Hepatocyte (in vitro differentiated cells): ENCODE measurements around the gene BMAL2. TPM values are rescaled to one million over a fixed set of nuclear protein-coding genes. Genes with fewer than 3 reads are reported as not detected.

ENCODE experiments used
- DNase-seq: peaks from one replicate; pipeline ENCODE4 v3.0.0-alpha.2; 2016; ENCODE audit warnings: low spot score
- H2AFZ ChIP-seq: fragments of 200-600 bp; sonication (generic); 2 replicates; pipeline ENCODE4 v1.6.0; 2016; ENCODE audit warnings: antibody characterized with exemption, mild to moderate bottlenecking
- H3K27ac ChIP-seq: fragments of 200-600 bp; sonication (generic); 2 replicates; pipeline ENCODE4 v1.5.1; 2016; ENCODE audit warnings: mild to moderate bottlenecking
- H3K27me3 ChIP-seq: fragments of 200-600 bp; sonication (generic); 2 replicates; pipeline ENCODE4 v1.6.1; 2016
- H3K36me3 ChIP-seq: fragments of 200-600 bp; sonication (generic); replicated peaks from 2 replicates; pipeline ENCODE4 v1.5.1; 2016; ENCODE audit warnings: low read depth; ENCODE audit not compliant: insufficient read depth
- H3K4me1 ChIP-seq: fragments of 200-600 bp; sonication (generic); 2 replicates; pipeline ENCODE4 v1.5.1; 2016; ENCODE audit warnings: mild to moderate bottlenecking, moderate library complexity; ENCODE audit not compliant: insufficient read depth
- H3K4me2 ChIP-seq: fragments of 200-600 bp; sonication (generic); 2 replicates; pipeline ENCODE4 v1.6.0; 2016
- H3K4me3 ChIP-seq: fragments of 200-600 bp; sonication (generic); 2 replicates; pipeline ENCODE4 v1.5.1; 2016; ENCODE audit warnings: mild to moderate bottlenecking
- H3K79me2 ChIP-seq: fragments of 200-600 bp; sonication (generic); 2 replicates; pipeline ENCODE4 v1.6.0; 2017; ENCODE audit warnings: mild to moderate bottlenecking
- H3K9me2 ChIP-seq: fragments of 200-600 bp; sonication (generic); replicated peaks from 2 replicates; pipeline ENCODE4 v1.6.0; 2017; ENCODE audit warnings: mild to moderate bottlenecking; ENCODE audit not compliant: insufficient read depth
- H3K9me3 ChIP-seq: fragments of 200-600 bp; sonication (generic); 2 replicates; pipeline ENCODE4 v1.5.1; 2016; ENCODE audit warnings: low read depth, mild to moderate bottlenecking
- H4K20me1 ChIP-seq: fragments of 200-600 bp; sonication (generic); 2 replicates; pipeline ENCODE4 v1.6.0; 2016; ENCODE audit warnings: mild to moderate bottlenecking; ENCODE audit not compliant: insufficient read depth, poor library complexity, severe bottlenecking
- CTCF ChIP-seq: fragments of 200-600 bp; sonication (generic); IDR thresholded peaks from 2 replicates; pipeline ENCODE4 v1.5.1; 2016; ENCODE audit warnings: antibody characterized with exemption, mild to moderate bottlenecking; ENCODE audit not compliant: poor library complexity
- EZH2 ChIP-seq: fragments of 200-600 bp; sonication (generic); IDR thresholded peaks from 2 replicates; pipeline ENCODE4 v1.6.1; 2016; ENCODE audit warnings: antibody characterized with exemption, mild to moderate bottlenecking, borderline replicate concordance
- EZH2phosphoT487 ChIP-seq: fragments of 200-600 bp; sonication (generic); IDR thresholded peaks from one replicate; pipeline ENCODE4 v1.6.1; 2018; ENCODE audit warnings: antibody characterized with exemption, mild to moderate bottlenecking, low read depth, moderate library complexity; ENCODE audit not compliant: unreplicated experiment, severe bottlenecking
- WGBS: methylation state at CpG from one replicate; pipeline ENCODE4 v1.1.6; 2016; ENCODE audit warnings: low lambda C conversion rate; ENCODE audit errors: missing lambda C conversion rate; 5-methylcytosine and 5-hydroxymethylcytosine counted together
- polyA plus RNA-seq: library from polyadenylated mRNA; unstranded; fragments of >200 nt; fragmentation: Nextera tagmentation; extraction: Ambion mirVana; gene quantifications from 2 replicates; pipeline ENCODE4 v1.2.1, GENCODE V29; 2016
- total RNA-seq: library from RNA; depleted of rRNA; stranded (reverse); fragments of >200 nt; gene quantifications from 2 replicates; pipeline ENCODE4 v1.2.3, GENCODE V29; 2014

Gene BMAL2
- total and polyA plus RNA-seq, 2 experiments from 2014 or later, result 1.1 to 5.2 TPM

GRCh38 chr12:27291862-27292261, 40.8 kb upstream of the BMAL2 start:
- no peaks in the 10 kb centered on the region for H3K27me3 ChIP-seq
- DNase-seq, result no peak
- H2AFZ ChIP-seq, result no peak overlapping the region
- H3K9me3 ChIP-seq, result no peaks in the 10 kb centered on the region
- no peak overlapping the region for H3K4me2 ChIP-seq
- peaks cover 12% of the 10 kb centered on the region for H3K4me1 ChIP-seq
- TF ChIP-seq EZH2, result no peak
- TF ChIP-seq EZH2phosphoT487, result no peak
- no peak for TF ChIP-seq CTCF
- peaks cover 43% of the 10 kb centered on the region for H3K79me2 ChIP-seq
- no peaks in the 10 kb centered on the region for H3K36me3 ChIP-seq
- H3K27ac ChIP-seq, result no peak overlapping the region
- no peaks in the 10 kb centered on the region for H3K9me2 ChIP-seq
- 17% methylated on average over 1 of the region's 1 CpG for WGBS
- H3K4me3 ChIP-seq, result no peak overlapping the region
- peaks cover 5% of the 10 kb centered on the region for H4K20me1 ChIP-seq

DNA sequence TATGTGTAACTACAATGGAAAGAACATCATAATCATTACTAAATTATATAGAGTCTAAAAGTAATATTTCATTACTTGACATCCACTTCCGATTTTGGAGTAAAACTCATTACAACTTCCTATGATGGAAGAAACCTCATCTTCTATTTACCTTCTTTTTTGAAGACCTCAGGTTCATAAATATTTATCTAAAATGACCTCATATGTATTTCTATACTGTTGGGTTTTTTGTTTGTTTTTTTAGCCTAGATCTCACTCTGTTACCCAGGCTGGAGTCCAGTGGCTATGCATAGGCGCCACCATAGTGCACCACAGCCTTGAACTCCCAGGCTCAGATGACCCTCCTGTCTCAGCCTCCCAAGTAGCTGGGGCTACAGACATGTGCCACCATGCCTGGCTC, 39.9 kb upstream of the BMAL2 start:
- Histone ChIP-seq H3K9me2 (no peaks in the 10 kb centered on the region), H3K79me2 (peaks cover 46% of the 10 kb centered on the region), H2AFZ (no peak overlapping the region), H3K4me1 (peaks cover 12% of the 10 kb centered on the region), H3K27me3 (no peaks in the 10 kb centered on the region), H3K27ac (no peak overlapping the region), H3K4me3 (no peak overlapping the region), H4K20me1 (peaks cover 5% of the 10 kb centered on the region), H3K9me3 (no peaks in the 10 kb centered on the region), H3K36me3 (no peaks in the 10 kb centered on the region), H3K4me2 (no peak overlapping the region)
- no peak for TF ChIP-seq CTCF
- no peak for TF ChIP-seq EZH2phosphoT487
- no peak for TF ChIP-seq EZH2
- no peak for DNase-seq
- WGBS, result 96% methylated on average over 2 of the region's 2 CpGs

- H3K36me3 ChIP-seq, result no peaks in the 10 kb centered on the region
- TF ChIP-seq EZH2 (no peak), CTCF (no peak), EZH2phosphoT487 (no peak)
- H4K20me1 ChIP-seq, result peaks cover 5% of the 10 kb centered on the region
- DNase-seq, result no peak
- no peaks in the 10 kb centered on the region for H3K27me3 ChIP-seq
- no peak overlapping the region for H2AFZ ChIP-seq
- no peak overlapping the region for H3K27ac ChIP-seq
- no peaks in the 10 kb centered on the region for H3K9me2 ChIP-seq
- H3K4me1 ChIP-seq, result peaks cover 12% of the 10 kb centered on the region
- no peak overlapping the region for H3K4me3 ChIP-seq
- H3K79me2 ChIP-seq, result peaks cover 40% of the 10 kb centered on the region
- H3K9me3 ChIP-seq, result no peaks in the 10 kb centered on the region
- 82% methylated on average over 3 of the region's 3 CpGs for whole genome bisulfite sequencing
- no peak overlapping the region for H3K4me2 ChIP-seq
Observed at GRCh38 chr12:27293463-27293862, 39.2 kb upstream of the BMAL2 start.

GRCh38 chr12:27296674-27297073, 36.0 kb upstream of the BMAL2 start:
- TF ChIP-seq CTCF (no peak), EZH2phosphoT487 (no peak), EZH2 (no peak)
- Histone ChIP-seq H3K4me3 (no peak overlapping the region), H2AFZ (no peak overlapping the region), H3K27ac (no peak overlapping the region), H3K4me2 (no peak overlapping the region), H4K20me1 (no peaks in the 10 kb centered on the region), H3K9me3 (no peaks in the 10 kb centered on the region), H3K79me2 (peaks cover 30% of the 10 kb centered on the region), H3K9me2 (no peaks in the 10 kb centered on the region), H3K36me3 (no peaks in the 10 kb centered on the region), H3K27me3 (no peaks in the 10 kb centered on the region), H3K4me1 (no peaks in the 10 kb centered on the region)
- 83% methylated on average over 6 of the region's 6 CpGs for WGBS
- no peak for DNase-seq
